Uterus (tissue), 4 donors: ENCODE measurements around the gene ZNF652. TPM values are rescaled to one million over a fixed set of nuclear protein-coding genes. Genes with fewer than 3 reads are reported as not detected.

Source experiments
- DNase-seq, 2 donors: peaks; one replicate each; pipeline ENCODE4 v3.0.0-alpha.2; 2019 to 2020
- H3K27ac ChIP-seq, 2 donors: fragments of 200-600 bp; sonication (generic); 1 replicate in 1 of 2; 2 replicates in 1 of 2; pipeline ENCODE4 v1.5.1; 2016 to 2018
- H3K27me3 ChIP-seq, 2 donors: fragments of 200-600 bp; sonication (generic); one replicate each; pipeline ENCODE4 v1.5.1; 2018 to 2019; ENCODE audit warnings: control low read depth in 1 of 2
- H3K36me3 ChIP-seq, 2 donors: fragments of 200-600 bp; sonication (generic); one replicate each; pipeline ENCODE4 v1.5.1; 2019; ENCODE audit warnings: control low read depth in 1 of 2
- H3K4me1 ChIP-seq, 2 donors: fragments of 200-600 bp; sonication (generic); one replicate each; pipeline ENCODE4 v1.5.1; 2018 to 2019; ENCODE audit warnings: control low read depth in 1 of 2
- H3K4me3 ChIP-seq, 2 donors: fragments of 200-600 bp; sonication (generic); 1 replicate in 1 of 2; 2 replicates in 1 of 2; pipeline ENCODE4 v1.5.1; 2018 to 2019; ENCODE audit warnings: mild to moderate bottlenecking in 1 of 2
- H3K9me3 ChIP-seq, 2 donors: fragments of 200-600 bp; sonication (generic); one replicate each; pipeline ENCODE4 v1.5.1; 2019; ENCODE audit warnings: control low read depth in 1 of 2
- POLR2A ChIP-seq, 2 donors: fragments of 450-650 bp; IDR thresholded peaks; one replicate each; pipeline ENCODE4 v1.6.1; 2016; ENCODE audit warnings: antibody characterized with exemption in 2 of 2, mild to moderate bottlenecking in 1 of 2, moderate library complexity in 1 of 2
- intact Hi-C: fragments of 100-400 bp; cut with DNase I; formaldehyde crosslinking; loops from one replicate; pipeline ENCODE4 v1.15.1; 2023; ENCODE audit warnings: low total_unique reads
- total RNA-seq, 4 donors: library from RNA; depleted of rRNA in 3 of 4; stranded (reverse); fragments of >200 nt in 3 of 4; gene quantifications; one replicate each; pipeline versions ENCODE4 v1.1.0 to v1.2.4, GENCODE V29; 2014 to 2023
- TF ChIP-seq, protein P1 (sequence below), 4 experiments: fragments of 200-600 bp in 2 of 4; fragments of 450-650 bp in 2 of 4; sonication (generic) in 2 of 4; IDR thresholded peaks; one replicate each; pipeline ENCODE4 v1.5.1; 2016 to 2019; ENCODE audit warnings: antibody characterized with exemption in 4 of 4, mild to moderate bottlenecking in 2 of 4, moderate library complexity in 1 of 4
- donor health status: DM: yes; HTN: yes; CAD: no.

The ZNF652 gene
- total RNA-seq, 4 donors from 2014 or later: 17.6 to 65.3 (median 36.2) TPM

DNA sequence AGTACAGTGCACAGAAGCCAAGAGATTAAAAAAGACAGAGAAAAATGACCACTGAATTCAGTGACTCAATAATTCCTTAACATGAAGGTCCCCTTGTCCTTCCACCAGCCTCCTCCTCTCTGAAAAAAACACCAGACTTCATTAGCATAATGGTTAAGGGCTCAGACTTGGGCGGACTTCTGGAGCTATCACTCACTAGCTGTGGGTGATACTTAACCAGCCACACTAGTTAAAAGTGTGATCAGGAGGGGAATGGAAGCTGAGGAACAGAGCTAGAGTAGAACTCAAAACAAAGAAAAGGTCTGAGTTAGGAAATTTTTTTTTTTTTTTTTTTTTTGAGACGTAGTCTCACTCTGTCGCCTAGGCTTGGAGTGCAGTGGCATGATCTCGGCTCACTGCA, 23.2 kb downstream of the ZNF652 start:
- intact Hi-C loops: no loop called here
- Histone ChIP-seq H3K4me3 (no peak overlapping the region), H3K27ac (no peak overlapping the region), H3K27me3 (no peaks in the 10 kb centered on the region), H3K36me3 (no peaks in the 10 kb centered on the region), H3K9me3 (no peaks in the 10 kb centered on the region), H3K4me1 (peaks cover 0 to 14% of the 10 kb centered on the region in 2 donors)
- DNase-seq: no peak
- TF ChIP-seq, protein P1, sequence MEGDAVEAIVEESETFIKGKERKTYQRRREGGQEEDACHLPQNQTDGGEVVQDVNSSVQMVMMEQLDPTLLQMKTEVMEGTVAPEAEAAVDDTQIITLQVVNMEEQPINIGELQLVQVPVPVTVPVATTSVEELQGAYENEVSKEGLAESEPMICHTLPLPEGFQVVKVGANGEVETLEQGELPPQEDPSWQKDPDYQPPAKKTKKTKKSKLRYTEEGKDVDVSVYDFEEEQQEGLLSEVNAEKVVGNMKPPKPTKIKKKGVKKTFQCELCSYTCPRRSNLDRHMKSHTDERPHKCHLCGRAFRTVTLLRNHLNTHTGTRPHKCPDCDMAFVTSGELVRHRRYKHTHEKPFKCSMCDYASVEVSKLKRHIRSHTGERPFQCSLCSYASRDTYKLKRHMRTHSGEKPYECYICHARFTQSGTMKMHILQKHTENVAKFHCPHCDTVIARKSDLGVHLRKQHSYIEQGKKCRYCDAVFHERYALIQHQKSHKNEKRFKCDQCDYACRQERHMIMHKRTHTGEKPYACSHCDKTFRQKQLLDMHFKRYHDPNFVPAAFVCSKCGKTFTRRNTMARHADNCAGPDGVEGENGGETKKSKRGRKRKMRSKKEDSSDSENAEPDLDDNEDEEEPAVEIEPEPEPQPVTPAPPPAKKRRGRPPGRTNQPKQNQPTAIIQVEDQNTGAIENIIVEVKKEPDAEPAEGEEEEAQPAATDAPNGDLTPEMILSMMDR (IDR thresholded peaks at IDR 0.05): no peak
- TF ChIP-seq POLR2A (IDR thresholded peaks at IDR 0.05): no peak

- DNase-seq: peak; percentile 16 to 28
These were observed 24.2 kb downstream of the ZNF652 start for GRCh38 chr17:49337884-49338283.

GRCh38 chr17:49334744-49335512, 27.1 kb downstream of the ZNF652 start:
- Histone ChIP-seq H3K4me1 (peaks cover 0 to 14% of the 10 kb centered on the region in 2 donors), H3K4me3 (no peak overlapping the region), H3K27me3 (no peaks in the 10 kb centered on the region), H3K36me3 (no peaks in the 10 kb centered on the region), H3K9me3 (no peaks in the 10 kb centered on the region), H3K27ac (no peak overlapping the region)
- TF ChIP-seq POLR2A (IDR thresholded peaks at IDR 0.05): no peak
- TF ChIP-seq, protein P1 (IDR thresholded peaks at IDR 0.05): no peak
- intact Hi-C loops: no loop called here
- no peak for DNase-seq

More at GRCh38 chr17:49337884-49338283, 24.2 kb downstream of the ZNF652 start:
- Histone ChIP-seq H3K27me3 (no peaks in the 10 kb centered on the region), H3K27ac (no peak overlapping the region), H3K4me3 (no peak overlapping the region), H3K9me3 (no peaks in the 10 kb centered on the region), H3K4me1 (peaks cover 0 to 14% of the 10 kb centered on the region in 2 donors), H3K36me3 (no peaks in the 10 kb centered on the region)
- TF ChIP-seq, protein P1 (IDR thresholded peaks at IDR 0.05): no peak
- intact Hi-C loops: no loop called here

- no peak for DNase-seq
- no peaks in the 10 kb centered on the region for H3K9me3 ChIP-seq
- intact Hi-C loops: no loop called here
- no peak for TF ChIP-seq POLR2A (IDR thresholded peaks at IDR 0.05)
- TF ChIP-seq, protein P1 (IDR thresholded peaks at IDR 0.05): no peak
- no peak overlapping the region for H3K27ac ChIP-seq
- H3K4me3 ChIP-seq: no peak overlapping the region
- no peaks in the 10 kb centered on the region for H3K27me3 ChIP-seq
- peaks cover 0 to 14% of the 10 kb centered on the region in 2 donors for H3K4me1 ChIP-seq
- H3K36me3 ChIP-seq: no peaks in the 10 kb centered on the region
These were observed 28.2 kb downstream of the ZNF652 start for GRCh38 chr17:49333804-49334203.
